HG03103 (cell line): ENCODE measurements around the gene FLYWCH2.
"Not testable (repeated sequence)": the region's sequence is repeated elsewhere in the genome, so short reads cannot be mapped to it uniquely, and the experiment has no call there.

Experiments used
- ATAC-seq: cut with Tn5 transposase; IDR thresholded peaks from one replicate; pipeline ENCODE4 v1.9.1; 2021; ENCODE audit warnings: low read depth; ENCODE audit not compliant: unreplicated experiment

The FLYWCH2 gene

DNA sequence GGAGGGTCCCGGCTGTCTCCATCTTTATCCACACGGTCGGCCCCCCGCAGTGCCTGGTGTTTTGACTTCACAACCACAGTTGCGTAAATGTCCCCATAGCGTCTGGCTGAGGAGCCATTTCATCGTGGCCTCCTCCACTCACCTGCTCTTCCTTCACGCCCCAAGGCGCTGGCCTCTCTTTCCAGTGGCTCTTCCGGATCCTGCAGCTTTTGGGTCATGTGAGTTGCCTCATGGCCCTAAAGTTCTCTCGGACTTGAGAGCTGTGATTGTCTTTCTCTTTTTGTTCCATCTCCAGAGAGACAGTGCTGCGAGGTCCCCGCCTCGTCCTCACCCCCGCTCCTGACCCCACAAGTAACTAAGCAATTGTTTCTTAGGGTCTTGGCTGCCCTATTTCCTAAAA is 51.4 kb downstream of the FLYWCH2 start:
- ATAC-seq, result no peak

DNA sequence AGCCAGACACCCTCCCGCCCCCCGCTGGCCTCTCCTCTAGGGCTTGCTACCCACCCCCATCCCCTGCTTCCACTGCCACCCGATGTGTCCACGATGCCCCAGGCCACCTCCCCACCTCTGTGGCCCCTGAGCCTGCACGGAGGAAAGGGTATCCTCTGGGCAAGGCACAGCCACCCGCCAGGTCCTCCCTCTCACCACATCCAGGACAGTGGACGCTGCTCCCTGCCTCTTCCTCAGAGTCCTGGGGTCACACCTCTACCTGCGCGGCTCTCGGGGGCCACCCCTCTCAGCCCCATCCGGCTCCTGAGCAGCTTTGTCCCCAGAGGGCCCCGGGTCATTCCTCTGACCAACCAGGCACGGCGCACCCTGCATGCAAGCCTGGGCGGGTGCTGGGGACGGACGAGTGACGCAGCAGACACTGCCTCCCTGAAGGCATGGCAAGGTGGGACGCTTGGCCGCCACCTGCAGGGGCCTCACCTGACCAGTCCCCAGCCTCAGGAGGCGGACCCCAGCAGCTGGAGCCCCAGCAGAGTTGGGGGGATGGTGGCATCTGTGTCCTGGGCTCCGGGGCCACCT is 53.5 kb downstream of the FLYWCH2 start:
- no peak for ATAC-seq

DNA sequence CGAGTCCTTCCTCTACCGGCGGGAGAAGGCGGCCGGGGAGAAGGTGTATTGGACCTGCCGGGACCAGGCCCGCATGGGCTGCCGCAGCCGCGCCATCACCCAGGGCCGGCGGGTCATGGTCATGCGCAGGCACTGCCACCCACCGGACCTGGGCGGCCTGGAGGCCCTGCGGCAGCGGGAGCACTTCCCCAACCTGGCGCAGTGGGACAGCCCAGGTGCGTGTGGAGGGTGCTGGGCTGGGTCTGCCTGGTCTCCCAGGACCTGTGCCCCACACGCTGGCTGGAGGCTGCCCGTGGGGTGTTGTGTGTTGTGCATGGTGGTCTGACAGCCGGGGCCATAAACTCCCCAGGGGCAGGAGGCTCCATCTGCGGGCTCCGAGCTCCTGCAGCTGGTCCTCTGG is 54.2 kb downstream of the FLYWCH2 start:
- ATAC-seq, result no peak

DNA sequence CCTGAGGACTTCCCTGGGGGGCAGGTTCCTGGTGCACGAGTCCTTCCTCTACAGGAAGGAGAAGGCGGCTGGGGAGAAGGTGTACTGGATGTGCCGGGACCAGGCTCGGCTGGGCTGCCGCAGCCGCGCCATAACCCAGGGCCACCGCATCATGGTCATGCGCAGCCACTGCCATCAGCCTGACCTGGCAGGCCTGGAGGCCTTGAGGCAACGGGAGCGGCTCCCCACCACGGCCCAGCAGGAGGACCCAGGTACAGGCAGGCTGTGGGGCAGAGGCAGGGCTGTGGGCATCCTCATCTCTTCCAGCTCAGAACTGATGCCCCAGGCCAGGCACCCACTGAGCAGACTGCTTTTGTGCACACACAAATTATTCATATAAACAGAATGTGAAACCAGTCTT is 55.2 kb downstream of the FLYWCH2 start:
- no peak for ATAC-seq

DNA sequence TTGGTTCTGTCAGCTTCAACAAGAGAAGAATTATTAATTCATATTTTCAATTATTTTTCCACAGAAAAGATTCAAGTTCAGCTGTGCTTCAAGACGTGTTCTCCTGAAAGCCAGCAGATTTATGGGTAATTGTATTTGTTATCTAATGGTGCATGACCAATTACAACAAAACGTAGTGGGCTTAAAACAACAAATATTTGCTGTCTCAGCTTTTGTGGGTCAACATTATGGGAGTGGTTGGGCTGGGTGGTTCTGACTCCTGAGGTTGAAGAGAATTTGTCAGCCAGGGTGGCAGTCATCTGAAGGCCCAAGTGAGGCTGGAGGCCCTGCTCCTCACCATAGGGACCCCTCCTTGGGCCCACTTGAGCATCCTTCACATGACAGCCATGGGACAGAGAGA is 57.0 kb downstream of the FLYWCH2 start:
- ATAC-seq, result no peak

DNA sequence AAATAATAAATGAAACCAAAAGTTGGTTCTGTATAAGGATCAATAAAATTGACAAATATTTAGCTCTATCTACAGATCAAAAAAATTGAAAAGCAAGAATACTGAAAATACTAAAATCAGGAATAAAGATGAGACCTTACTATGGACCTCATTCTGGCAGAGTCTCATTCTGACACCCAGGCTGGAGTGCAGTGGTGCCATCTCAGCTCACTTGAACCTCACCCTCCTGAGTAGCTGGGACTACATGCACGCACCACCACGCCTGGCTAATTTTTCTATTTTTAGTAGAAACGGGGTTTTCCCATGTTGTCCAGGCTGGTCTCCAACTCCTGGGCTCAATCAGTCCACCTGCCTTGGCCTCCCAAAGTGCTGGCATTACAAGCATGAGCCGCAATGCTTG is 59.0 kb downstream of the FLYWCH2 start:
- ATAC-seq, result no peak

DNA sequence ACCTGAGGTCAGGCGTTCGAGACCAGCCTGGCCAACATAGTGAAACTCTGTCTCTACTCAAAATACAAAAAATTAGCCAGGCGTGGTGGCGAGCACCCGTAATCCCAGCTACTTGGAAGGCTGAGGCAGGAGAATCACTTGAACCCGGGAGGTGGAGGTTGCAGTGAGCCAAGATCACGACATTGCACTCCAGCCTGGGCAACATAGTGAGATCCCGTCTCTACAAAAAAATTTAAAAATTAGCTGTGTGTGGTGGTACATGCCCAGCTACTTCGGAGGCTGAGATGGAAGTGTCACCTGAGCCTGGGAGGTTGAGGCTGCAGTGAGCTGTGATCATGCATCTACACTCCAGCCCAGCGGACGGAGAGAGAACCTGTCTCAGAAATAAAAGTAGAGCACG is 60.7 kb downstream of the FLYWCH2 start:
- ATAC-seq, result not testable (repeated sequence)

DNA sequence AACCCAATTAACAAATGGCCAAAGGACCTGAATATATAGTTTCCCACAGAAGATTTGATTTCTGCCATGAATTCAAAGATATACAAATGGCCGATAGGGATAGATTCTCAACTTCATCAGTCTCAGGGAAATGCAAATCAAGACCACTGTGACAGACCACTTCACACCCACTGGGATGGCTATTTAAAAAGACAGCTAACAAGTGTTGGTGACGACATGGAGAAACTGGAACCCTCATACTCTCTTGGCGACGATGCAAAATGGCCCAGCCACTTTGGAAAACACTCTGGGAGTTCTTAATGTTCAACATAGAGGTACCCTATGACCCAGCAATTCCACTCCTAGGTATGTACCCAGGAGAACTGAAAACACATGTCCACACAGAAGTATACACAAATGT is 63.6 kb downstream of the FLYWCH2 start:
- ATAC-seq, result no peak
